Occipital lobe (tissue), 2 donors: ENCODE measurements around the gene OR10H5. TPM values are rescaled to one million over a fixed set of nuclear protein-coding genes. Genes with fewer than 3 reads are reported as not detected.
"Not testable (repeated sequence)": the region's sequence is repeated elsewhere in the genome, so short reads cannot be mapped to it uniquely, and the experiment has no call there.

Experiments used
- DNase-seq: peaks from one replicate; lab custom pipeline; 2025; lab: John Stamatoyannopoulos, UW
- total RNA-seq: library from RNA; depleted of rRNA; stranded (reverse); fragments of >200 nt; gene quantifications from one replicate; pipeline ENCODE4 v1.2.3, GENCODE V29; 2014

The OR10H5 gene
- not detected for total RNA-seq

- no peak for DNase-seq
Observed at GRCh38 chr19:15787611-15788155, at the start of gene OR10H5. TSS of gene OR10H5 (plus strand) at chr19:15787661. CDS start at chr19:15794049, 6,388 bp downstream.

GRCh38 chr19:15737722-15738121 lies 49.7 kb upstream of the OR10H5 start, which contains the start of gene OR10H3:
TSS of gene OR10H3 (plus strand) at chr19:15737985. CDS start at chr19:15741393, 3,408 bp downstream.
- no peak for DNase-seq

GRCh38 chr19:15740785-15741184 lies 46.7 kb upstream of the OR10H5 start:
- DNase-seq: no peak

- no peak for DNase-seq
Observed at GRCh38 chr19:15748239-15748638, 39.2 kb upstream of the OR10H5 start.

- DNase-seq: no peak
Observed at GRCh38 chr19:15758379-15758778, 29.1 kb upstream of the OR10H5 start.

- no peak for DNase-seq
Observed at GRCh38 chr19:15759962-15760565, 27.4 kb upstream of the OR10H5 start.

GRCh38 chr19:15769586-15769985 lies 17.9 kb upstream of the OR10H5 start:
- no peak for DNase-seq

- not testable (repeated sequence) for DNase-seq
Observed at GRCh38 chr19:15774159-15774558, 13.3 kb upstream of the OR10H5 start.

- DNase-seq: no peak
Observed at GRCh38 chr19:15775249-15775648, 12.2 kb upstream of the OR10H5 start.

- no peak for DNase-seq
Observed at GRCh38 chr19:15776264-15776663, 11.2 kb upstream of the OR10H5 start.

GRCh38 chr19:15776991-15777970 lies 10.2 kb upstream of the OR10H5 start:
- DNase-seq: no peak

- peak; percentile 62 for DNase-seq
Observed at GRCh38 chr19:15779756-15780476, 7.5 kb upstream of the OR10H5 start.

GRCh38 chr19:15780610-15781418 lies 6.6 kb upstream of the OR10H5 start:
- DNase-seq: no peak

- DNase-seq: no peak
Observed at GRCh38 chr19:15781661-15782060, 5.8 kb upstream of the OR10H5 start.

GRCh38 chr19:15782211-15782610 lies 5.2 kb upstream of the OR10H5 start:
- no peak for DNase-seq

- not testable (repeated sequence) for DNase-seq
Observed at GRCh38 chr19:15782896-15783295, 4.6 kb upstream of the OR10H5 start.

GRCh38 chr19:15788594-15789270 lies 1.3 kb downstream of the OR10H5 start:
- no peak for DNase-seq

- no peak for DNase-seq
Observed at GRCh38 chr19:15790096-15790495, 2.6 kb downstream of the OR10H5 start.

- DNase-seq: not testable (repeated sequence)
Observed at GRCh38 chr19:15794279-15794678, 6.8 kb downstream of the OR10H5 start.

GRCh38 chr19:15810335-15810734 lies 22.9 kb downstream of the OR10H5 start:
- no peak for DNase-seq
